Erythroblast (primary cell): ENCODE data around the gene EXT2.

Source experiments
- GATA1 ChIP-seq: IDR thresholded peaks from 2 replicates; pipeline ENCODE4 v1.6.1; 2011; ENCODE audit warnings: low read depth, mild to moderate bottlenecking, control low read depth, low read length, moderate library complexity
- POLR2A ChIP-seq: IDR thresholded peaks from 2 replicates; pipeline ENCODE4 v1.6.1; 2011; ENCODE audit warnings: mild to moderate bottlenecking, low read length

DNA sequence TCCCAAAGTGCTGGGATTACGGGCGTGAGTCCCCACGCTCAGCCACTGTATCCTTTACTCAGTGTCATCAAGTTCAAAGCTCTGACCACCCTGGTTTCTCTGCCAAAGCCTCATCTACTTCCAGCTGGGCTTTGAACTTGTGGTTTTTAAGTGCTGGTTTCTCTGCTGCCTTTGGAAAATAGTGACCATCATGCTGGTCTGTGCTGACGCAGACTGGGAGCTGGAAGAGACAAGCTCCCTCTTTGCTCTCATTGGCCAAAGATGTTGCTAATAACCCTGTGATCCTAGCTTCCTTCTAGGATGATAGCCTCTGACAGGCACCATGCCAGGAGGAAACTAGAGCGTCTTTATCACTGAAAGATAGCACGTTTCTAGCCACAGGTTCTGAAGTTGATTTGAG lies 152.0 kb downstream of the EXT2 start:
- TF ChIP-seq POLR2A = no peak
- TF ChIP-seq GATA1 = no peak
